H9 (cell line): ENCODE results near the gene PRRX1. TPM values are rescaled to one million over a fixed set of nuclear protein-coding genes. Genes with fewer than 3 reads are reported as not detected.

Experiments used
- DNase-seq: peaks from one replicate; pipeline ENCODE4 v3.0.0-alpha.2; 2017
- H2AFZ ChIP-seq: one replicate; pipeline ENCODE4 v1.6.1; 2013; ENCODE audit warnings: mild to moderate bottlenecking, low read length, control low read depth, moderate library complexity
- H2AK5ac ChIP-seq: 2 replicates; pipeline ENCODE4 v1.6.1; 2013; ENCODE audit warnings: low read length, control low read depth, mixed read lengths; ENCODE audit not compliant: insufficient read length
- H2BK120ac ChIP-seq: one replicate; pipeline ENCODE4 v1.6.1; 2013; ENCODE audit warnings: low read depth, mild to moderate bottlenecking, low read length, control low read depth, inconsistent platforms; ENCODE audit not compliant: poor library complexity, severe bottlenecking
- H2BK12ac ChIP-seq: 2 replicates; pipeline ENCODE4 v1.6.1; 2013; ENCODE audit warnings: low read length, control low read depth, mixed read lengths, low read depth; ENCODE audit not compliant: insufficient read length
- H2BK15ac ChIP-seq: 2 replicates; pipeline ENCODE4 v1.6.1; 2013; ENCODE audit warnings: low read depth, low read length, control low read depth
- H2BK20ac ChIP-seq: one replicate; pipeline ENCODE4 v1.6.1; 2013; ENCODE audit warnings: low read depth, mild to moderate bottlenecking, low read length, control low read depth, inconsistent platforms; ENCODE audit not compliant: poor library complexity, severe bottlenecking
- H2BK5ac ChIP-seq: 2 replicates; pipeline ENCODE4 v1.6.1; 2013; ENCODE audit warnings: low read length, control low read depth, mixed read lengths; ENCODE audit not compliant: insufficient read length
- H3K14ac ChIP-seq: 2 replicates; pipeline ENCODE4 v1.6.1; 2013; ENCODE audit warnings: low read length, control low read depth; ENCODE audit not compliant: insufficient read depth
- H3K18ac ChIP-seq: 2 replicates; pipeline ENCODE4 v1.6.1; 2013; ENCODE audit warnings: low read depth, mild to moderate bottlenecking, mixed read lengths, low read length, control low read depth; ENCODE audit not compliant: insufficient read length
- H3K23ac ChIP-seq: 2 replicates; pipeline ENCODE4 v1.6.1; 2013; ENCODE audit warnings: low read length, control low read depth, mixed read lengths, low read depth; ENCODE audit not compliant: insufficient read length
- H3K23me2 ChIP-seq: 2 replicates; pipeline ENCODE4 v1.6.1; 2013; ENCODE audit warnings: low read depth, mild to moderate bottlenecking, mixed read lengths, low read length, control low read depth; ENCODE audit not compliant: insufficient read length, poor library complexity, severe bottlenecking
- H3K27ac ChIP-seq: 2 replicates; pipeline ENCODE4 v1.5.1; 2013; ENCODE audit warnings: low read length, control low read depth, mixed read lengths, low read depth; ENCODE audit not compliant: insufficient read length
- H3K27me3 ChIP-seq: 2 replicates; pipeline ENCODE4 v1.6.1; 2013; ENCODE audit warnings: low read length, control low read depth, inconsistent platforms; ENCODE audit not compliant: insufficient read depth
- H3K4ac ChIP-seq: 2 replicates; pipeline ENCODE4 v1.6.1; 2013; ENCODE audit warnings: low read depth, mild to moderate bottlenecking, control low read depth, inconsistent platforms, low read length, moderate library complexity
- H3K4me1 ChIP-seq: 2 replicates; pipeline ENCODE4 v1.6.1; 2013; ENCODE audit warnings: low read length, control low read depth, inconsistent platforms; ENCODE audit not compliant: insufficient read depth
- H3K4me2 ChIP-seq: 2 replicates; pipeline ENCODE4 v1.6.1; 2013; ENCODE audit warnings: low read length, control low read depth, mixed read lengths; ENCODE audit not compliant: insufficient read length, insufficient read depth
- H3K56ac ChIP-seq: 2 replicates; pipeline ENCODE4 v1.6.1; 2013; ENCODE audit warnings: low read depth, mild to moderate bottlenecking, mixed read lengths, low read length, control low read depth; ENCODE audit not compliant: insufficient read length
- H3K79me1 ChIP-seq: 2 replicates; pipeline ENCODE4 v1.6.1; 2013; ENCODE audit warnings: low read depth, mild to moderate bottlenecking, moderate library complexity, low read length, control low read depth, inconsistent platforms; ENCODE audit not compliant: insufficient read depth, poor library complexity, severe bottlenecking
- H3K79me2 ChIP-seq: 2 replicates; pipeline ENCODE4 v1.6.1; 2013; ENCODE audit warnings: low read length, control low read depth, inconsistent platforms; ENCODE audit not compliant: insufficient read depth
- H3K9ac ChIP-seq: 2 replicates; pipeline ENCODE4 v1.6.1; 2013; ENCODE audit warnings: low read length, control low read depth, mixed read lengths; ENCODE audit not compliant: insufficient read length; ENCODE audit errors: extremely low read depth
- H3K9me3 ChIP-seq: one replicate; pipeline ENCODE4 v1.6.1; 2013; ENCODE audit warnings: low read depth, low read length, inconsistent platforms; ENCODE audit not compliant: control insufficient read depth
- H3T11ph ChIP-seq: one replicate; pipeline ENCODE4 v1.6.1; 2013; ENCODE audit warnings: mild to moderate bottlenecking, low read length, control low read depth, inconsistent platforms
- H4K20me1 ChIP-seq: one replicate; pipeline ENCODE4 v1.6.1; 2013; ENCODE audit not compliant: control insufficient read depth, insufficient read length, insufficient read depth
- H4K5ac ChIP-seq: 2 replicates; pipeline ENCODE4 v1.6.1; 2013; ENCODE audit warnings: low read depth, mild to moderate bottlenecking, mixed read lengths, low read length, control low read depth; ENCODE audit not compliant: insufficient read length
- H4K8ac ChIP-seq: replicated peaks from 2 replicates; pipeline ENCODE4 v1.6.1; 2013; ENCODE audit warnings: low read length, control low read depth, mixed read lengths, low read depth; ENCODE audit not compliant: insufficient read length
- H4K91ac ChIP-seq: 2 replicates; pipeline ENCODE4 v1.6.1; 2013; ENCODE audit warnings: low read depth, mild to moderate bottlenecking, moderate library complexity, mixed read lengths, low read length, control low read depth; ENCODE audit not compliant: insufficient read length
- H3K27ac Mint-ChIP-seq, 3 experiments: 2 replicates in 2 of 3; 3 replicates in 1 of 3; pipeline ENCODE4 v1.8.0; 2020 to 2021; ENCODE audit warnings: mixed read lengths in 3 of 3, mild to moderate bottlenecking in 1 of 3, moderate library complexity in 1 of 3
- H3K27me3 Mint-ChIP-seq: 2 replicates; pipeline ENCODE4 v1.8.0; 2021; ENCODE audit warnings: low read depth, mild to moderate bottlenecking, moderate library complexity, mixed read lengths
- H3K36me3 Mint-ChIP-seq, 3 experiments: 2 replicates in 2 of 3; 3 replicates in 1 of 3; pipeline ENCODE4 v1.8.0; 2020 to 2021; ENCODE audit warnings: low read depth in 3 of 3, mixed read lengths in 3 of 3; ENCODE audit not compliant: insufficient read depth in 1 of 3
- H3K4me1 Mint-ChIP-seq, 2 experiments: 2 replicates each; pipeline ENCODE4 v1.8.0; 2020; ENCODE audit warnings: mixed read lengths in 2 of 2
- H3K4me3 Mint-ChIP-seq, 2 experiments: 2 replicates in 1 of 2; 3 replicates in 1 of 2; pipeline ENCODE4 v1.8.0; 2020 to 2021; ENCODE audit warnings: mild to moderate bottlenecking in 2 of 2, mixed read lengths in 2 of 2, moderate library complexity in 1 of 2
- H3K9me3 Mint-ChIP-seq, 2 experiments: 2 replicates in 1 of 2; 3 replicates in 1 of 2; pipeline ENCODE4 v1.8.0; 2020; ENCODE audit warnings: mild to moderate bottlenecking in 2 of 2, mixed read lengths in 2 of 2, moderate library complexity in 1 of 2
- WGBS: extraction: QIAGEN DNeasy Blood & Tissue Kit; methylation state at CpG from one replicate; pipeline ENCODE4 v1.1.7; 2013; ENCODE audit warnings: missing lambda C conversion rate, low lambda C conversion rate, mixed read lengths; ENCODE audit not compliant: insufficient read length; ENCODE audit errors: extremely low coverage; 5-methylcytosine and 5-hydroxymethylcytosine counted together
- total RNA-seq: library from RNA; stranded (reverse); gene quantifications from 2 replicates; pipeline ENCODE4 v1.2.1, GENCODE V29; 2021
- TF ChIP-seq, protein P1 (sequence below): fragments of 200-600 bp; sonication (generic); conservative IDR thresholded peaks from 3 replicates; pipeline ENCODE4 v1.8.0; 2021; ENCODE audit warnings: antibody characterized with exemption, mild to moderate bottlenecking

The PRRX1 gene
- total RNA-seq, 1 experiment from 2014 or later = not detected

DNA sequence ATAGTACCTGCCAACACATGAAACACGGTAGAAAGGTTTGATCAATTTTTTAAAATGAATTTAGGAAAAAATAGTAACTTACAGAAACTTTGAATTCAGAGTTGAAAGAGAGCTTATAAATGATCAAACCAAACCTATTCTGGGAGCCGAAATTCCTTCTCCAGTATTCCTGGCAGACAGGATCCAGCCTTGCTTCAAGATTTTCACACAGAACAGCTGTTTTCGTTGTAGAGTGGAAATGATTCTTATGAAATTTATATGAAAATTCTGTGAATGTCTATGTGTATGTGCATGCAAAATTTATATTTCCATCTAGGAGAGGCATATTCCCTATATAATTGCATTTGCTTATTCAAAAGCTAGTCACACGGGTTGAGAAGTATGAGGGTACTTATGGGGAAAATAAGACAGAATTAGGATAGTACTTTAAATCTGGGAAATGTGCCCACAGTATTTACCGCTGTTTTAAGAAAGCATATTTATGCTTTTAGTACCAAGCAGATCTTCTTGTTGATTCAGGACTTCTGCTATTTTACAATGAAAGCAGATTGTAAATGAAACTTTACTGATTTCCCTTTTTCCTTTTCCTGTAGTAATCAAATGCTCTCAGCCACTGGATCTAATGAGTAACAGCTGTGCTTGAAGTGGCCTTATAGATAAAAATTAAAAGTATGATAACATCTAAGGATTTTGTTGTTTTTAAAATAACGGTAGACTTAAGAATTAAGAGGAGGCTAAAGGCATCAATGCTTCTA lies 30.4 kb downstream of the PRRX1 start:
- Histone ChIP-seq H2BK5ac (no peak overlapping the region), H3K14ac (no peak overlapping the region), H2BK12ac (no peak overlapping the region), H3K23ac (no peak overlapping the region), H3K79me2 (no peaks in the 10 kb centered on the region), H3K27me3 (no peaks in the 10 kb centered on the region), H2AFZ (no peak overlapping the region), H4K20me1 (no peaks in the 10 kb centered on the region), H3K4ac (no peak overlapping the region), H2AK5ac (no peak overlapping the region), H4K8ac (no peak overlapping the region), H3T11ph (no peak overlapping the region), H3K18ac (no peak overlapping the region), H4K5ac (no peak overlapping the region), H3K9ac (no peak overlapping the region), H3K56ac (no peak overlapping the region), H3K27ac (no peak overlapping the region), H2BK15ac (no peak overlapping the region), H4K91ac (no peak overlapping the region), H2BK20ac (no peak overlapping the region), H3K4me1 (no peaks in the 10 kb centered on the region), H2BK120ac (no peak overlapping the region), H3K79me1 (no peaks in the 10 kb centered on the region), H3K4me2 (no peak overlapping the region), H3K23me2 (no peaks in the 10 kb centered on the region), H3K9me3 (no peaks in the 10 kb centered on the region)
- Mint-ChIP-seq H3K27ac (no peak overlapping the region), H3K36me3 (no peaks in the 10 kb centered on the region), H3K4me3 (no peak overlapping the region), H3K9me3 (no peaks in the 10 kb centered on the region), H3K4me1 (peaks cover 0 to 3% of the 10 kb centered on the region in 2 experiments; a peak in 1 of 4 replicates), H3K27me3 (no peaks in the 10 kb centered on the region)
- no peak for DNase-seq
- 100% methylated on average over 1 of the region's 6 CpGs for WGBS
- TF ChIP-seq, protein P1, sequence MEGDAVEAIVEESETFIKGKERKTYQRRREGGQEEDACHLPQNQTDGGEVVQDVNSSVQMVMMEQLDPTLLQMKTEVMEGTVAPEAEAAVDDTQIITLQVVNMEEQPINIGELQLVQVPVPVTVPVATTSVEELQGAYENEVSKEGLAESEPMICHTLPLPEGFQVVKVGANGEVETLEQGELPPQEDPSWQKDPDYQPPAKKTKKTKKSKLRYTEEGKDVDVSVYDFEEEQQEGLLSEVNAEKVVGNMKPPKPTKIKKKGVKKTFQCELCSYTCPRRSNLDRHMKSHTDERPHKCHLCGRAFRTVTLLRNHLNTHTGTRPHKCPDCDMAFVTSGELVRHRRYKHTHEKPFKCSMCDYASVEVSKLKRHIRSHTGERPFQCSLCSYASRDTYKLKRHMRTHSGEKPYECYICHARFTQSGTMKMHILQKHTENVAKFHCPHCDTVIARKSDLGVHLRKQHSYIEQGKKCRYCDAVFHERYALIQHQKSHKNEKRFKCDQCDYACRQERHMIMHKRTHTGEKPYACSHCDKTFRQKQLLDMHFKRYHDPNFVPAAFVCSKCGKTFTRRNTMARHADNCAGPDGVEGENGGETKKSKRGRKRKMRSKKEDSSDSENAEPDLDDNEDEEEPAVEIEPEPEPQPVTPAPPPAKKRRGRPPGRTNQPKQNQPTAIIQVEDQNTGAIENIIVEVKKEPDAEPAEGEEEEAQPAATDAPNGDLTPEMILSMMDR = no peak
